ENCODE data around the gene CRIP2.

Gene CRIP2

GRCh38 chr14:105489542-105490266, 15.1 kb downstream of the CRIP2 start:
- DNase-seq, result peak; percentile 51

GRCh38 chr14:105490267-105490571, 15.6 kb downstream of the CRIP2 start:
- DNase-seq, result no peak

- peak; percentile 94 for DNase-seq
Observed at GRCh38 chr14:105490572-105491365, 16.1 kb downstream of the CRIP2 start, which contains the start of gene TEDC1. TEDC1 (plus strand) TSS chr14:105491246; CDS start chr14:105491376, 130 bp downstream.

- no peak for DNase-seq
Observed at GRCh38 chr14:105491366-105491973, 16.8 kb downstream of the CRIP2 start.

GRCh38 chr14:105492031-105492970, 17.7 kb downstream of the CRIP2 start:
- no peak for DNase-seq

GRCh38 chr14:105492971-105493871, 18.6 kb downstream of the CRIP2 start:
- DNase-seq, result no peak

DNA sequence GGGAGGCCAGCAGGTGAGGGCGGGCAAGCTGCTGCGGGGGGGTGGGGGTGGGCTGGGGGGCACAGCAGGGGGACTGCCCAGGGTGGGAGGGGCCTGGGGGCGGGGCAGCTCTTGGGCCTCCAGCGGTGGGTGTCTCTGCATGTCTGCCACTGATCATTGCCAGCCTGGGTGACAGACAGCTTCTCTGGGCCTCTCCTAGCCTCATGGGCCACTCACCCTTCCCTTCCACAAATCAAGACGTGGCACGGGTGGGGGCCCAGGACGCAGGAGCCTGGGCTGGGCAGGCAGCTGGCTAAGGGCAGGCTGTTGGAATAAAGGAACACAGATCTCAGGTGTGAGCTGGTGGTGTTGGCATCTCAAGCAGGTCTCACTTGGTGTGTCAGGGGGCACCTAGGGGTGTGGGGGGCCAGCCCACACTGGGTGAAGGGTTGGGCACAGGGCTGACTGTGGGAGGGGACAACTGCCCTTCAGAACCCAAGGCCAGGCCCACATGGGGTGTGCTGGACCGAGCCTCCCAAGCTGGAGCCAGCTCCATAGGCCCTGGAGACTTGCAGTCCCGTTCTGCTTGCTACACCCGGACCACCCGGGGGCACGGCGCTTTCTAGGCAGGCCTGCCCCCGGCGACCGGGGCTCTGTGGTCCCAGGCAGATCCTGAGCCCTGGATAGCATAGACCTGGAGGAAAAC, 19.4 kb downstream of the CRIP2 start:
- no peak for DNase-seq

DNA sequence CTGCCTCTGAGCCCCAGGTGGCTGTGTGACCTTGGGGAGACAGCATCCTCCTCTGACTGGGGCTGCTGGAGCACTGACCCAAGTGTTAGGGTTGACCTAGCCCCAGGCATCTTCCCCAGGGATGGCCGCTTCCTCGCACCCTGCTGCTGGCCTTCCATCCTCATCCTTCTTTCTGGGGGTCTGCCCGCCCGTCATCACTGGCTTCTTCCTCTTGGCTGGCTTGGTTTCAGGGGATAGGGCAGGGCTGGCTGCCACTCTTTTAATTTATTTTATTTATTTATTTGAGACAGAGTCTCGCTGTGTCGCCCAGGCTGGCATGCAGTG, 19.9 kb downstream of the CRIP2 start:
- DNase-seq, result no peak

GRCh38 chr14:105495101-105495989, 20.7 kb downstream of the CRIP2 start:
- no peak for DNase-seq

GRCh38 chr14:105495990-105496830, 21.6 kb downstream of the CRIP2 start:
- no peak for DNase-seq

GRCh38 chr14:105496831-105497591, 22.4 kb downstream of the CRIP2 start:
- DNase-seq, result no peak

DNA sequence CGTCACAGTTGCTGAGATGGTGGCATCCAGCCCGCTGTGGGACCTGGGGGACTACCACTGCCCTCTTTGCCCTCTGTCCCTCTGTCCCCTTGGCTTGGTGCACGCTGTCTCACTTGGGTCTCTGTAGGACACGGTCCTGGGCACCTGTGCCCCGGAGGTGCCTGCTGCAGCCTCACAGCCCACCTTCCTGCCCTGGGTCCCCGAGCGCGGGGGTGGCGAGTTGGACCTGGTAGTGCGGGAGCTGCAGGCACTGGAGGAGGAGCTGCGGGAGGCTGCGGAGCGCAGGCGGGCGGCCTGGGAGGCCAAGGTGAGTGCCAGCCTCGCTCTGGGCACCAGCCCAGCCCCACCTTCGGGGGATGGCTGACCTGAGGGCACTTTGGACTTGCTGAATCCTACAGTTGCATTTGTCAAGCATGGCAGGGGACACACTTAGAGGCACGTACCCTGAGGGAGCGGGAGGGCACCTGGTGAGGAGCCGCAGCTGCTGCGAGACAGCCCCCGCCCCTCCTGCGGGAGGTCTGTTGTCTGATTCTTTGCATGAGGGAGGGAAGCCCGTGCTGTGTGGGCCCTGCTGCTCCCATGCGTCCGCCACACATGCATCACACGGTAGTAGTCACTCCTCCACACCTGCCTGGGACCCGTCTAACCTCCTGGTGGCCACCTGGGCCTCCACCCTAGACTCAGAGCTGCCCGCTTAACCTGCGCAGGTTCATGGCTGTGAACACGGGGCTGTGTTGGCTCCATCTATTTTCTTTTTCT, 23.2 kb downstream of the CRIP2 start:
- DNase-seq, result no peak

DNA sequence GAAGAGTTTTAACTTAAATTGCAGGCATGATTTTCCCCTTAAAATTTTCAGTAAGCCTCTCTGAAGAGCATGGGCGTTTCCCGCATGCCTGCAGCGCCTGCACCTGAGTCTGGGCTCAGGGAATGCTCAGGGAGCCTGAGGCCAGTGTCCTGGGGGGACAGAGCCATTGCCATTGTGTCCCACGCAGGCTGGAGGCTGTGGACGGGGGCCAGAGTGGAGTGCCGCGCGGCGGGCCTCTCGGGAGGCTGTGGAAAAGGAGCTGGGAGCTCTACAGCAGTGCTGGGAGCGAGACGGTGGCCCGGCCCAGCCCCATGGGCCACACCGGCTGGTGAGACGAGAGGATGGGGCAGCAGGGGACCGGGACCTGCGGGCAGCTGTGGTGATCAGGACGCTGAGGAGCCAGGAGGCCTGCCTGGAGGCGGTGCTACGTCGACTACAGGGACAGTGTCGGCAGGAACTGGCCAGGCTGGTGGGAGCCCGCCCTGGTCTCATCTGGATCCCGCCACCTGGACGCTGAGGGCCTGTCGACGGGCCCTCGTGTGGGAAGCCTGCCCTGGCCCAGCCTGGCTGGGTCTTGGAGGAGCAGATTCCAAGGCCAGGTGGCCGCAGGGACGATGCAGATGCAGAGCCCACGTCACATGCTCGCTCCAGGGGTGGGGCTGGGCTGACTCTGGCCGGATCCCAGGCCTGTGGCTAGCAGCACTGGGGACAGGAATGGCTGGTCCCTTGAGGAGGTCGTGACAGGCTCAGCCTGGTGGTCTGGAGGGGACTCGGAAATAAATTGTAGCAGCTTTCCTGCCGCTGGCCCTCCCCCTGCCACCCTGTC, 24.0 kb downstream of the CRIP2 start:
- no peak for DNase-seq

- DNase-seq, result no peak
Observed at GRCh38 chr14:105499256-105500035, 24.8 kb downstream of the CRIP2 start.

- DNase-seq, result no peak
Observed at GRCh38 chr14:105500036-105500725, 25.6 kb downstream of the CRIP2 start.
